ENCODE data around the gene ABR. TPM values are rescaled to one million over a fixed set of nuclear protein-coding genes. Genes with fewer than 3 reads are reported as not detected.

Gene ABR
- total and polyA plus RNA-seq, 2 of the 13 experiments (the other 11 are each of a cell fraction or from before 2014, with no cell fraction given), result 12.4 to 40.4 TPM

DNA sequence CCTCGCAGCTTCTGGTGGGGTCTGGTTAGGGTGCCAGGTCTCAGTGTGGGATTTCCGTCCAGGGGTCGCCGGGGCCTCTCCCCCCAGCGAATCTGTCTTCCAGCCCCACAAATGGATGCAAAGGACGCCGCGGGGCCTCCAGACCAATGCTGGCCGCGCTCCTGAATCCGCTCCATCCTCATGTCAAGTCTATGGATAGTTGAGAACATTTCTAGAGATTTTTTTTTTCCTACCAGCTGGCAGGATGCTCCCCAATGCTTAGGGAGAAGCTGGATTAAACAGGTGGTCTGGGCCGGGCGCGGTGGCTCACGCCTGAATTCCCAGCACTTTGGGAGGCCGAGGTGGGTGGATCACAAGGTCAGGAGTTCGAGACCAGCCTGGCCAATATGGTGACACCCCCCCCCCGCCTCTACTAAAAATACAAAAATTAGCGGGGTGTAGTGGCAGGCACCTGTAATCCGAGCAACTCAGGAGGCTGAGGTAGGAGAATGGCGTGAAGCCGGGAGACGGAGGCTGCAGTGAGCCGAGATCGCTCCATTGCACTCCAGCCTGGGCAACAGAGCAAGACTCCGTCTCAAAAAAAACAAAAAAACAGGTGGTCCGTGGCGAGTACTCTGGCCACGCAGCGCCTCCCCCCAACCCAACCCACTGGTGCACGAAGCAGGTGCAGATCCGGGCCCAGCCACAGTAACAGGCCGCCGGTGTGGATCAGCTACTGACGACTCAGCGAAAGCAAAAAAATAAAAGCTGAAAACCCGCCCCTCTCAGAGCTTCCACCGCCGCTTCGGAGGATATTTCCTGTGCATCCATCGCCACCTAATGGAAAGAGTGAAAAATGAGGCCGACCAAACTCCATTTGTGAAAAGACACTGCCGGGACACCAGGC lies 199.1 kb downstream of the ABR start (continued):
- no peak for TF ChIP-seq ZNF24 (IDR thresholded peaks at IDR 0.05)
- TF ChIP-seq, protein P1, sequence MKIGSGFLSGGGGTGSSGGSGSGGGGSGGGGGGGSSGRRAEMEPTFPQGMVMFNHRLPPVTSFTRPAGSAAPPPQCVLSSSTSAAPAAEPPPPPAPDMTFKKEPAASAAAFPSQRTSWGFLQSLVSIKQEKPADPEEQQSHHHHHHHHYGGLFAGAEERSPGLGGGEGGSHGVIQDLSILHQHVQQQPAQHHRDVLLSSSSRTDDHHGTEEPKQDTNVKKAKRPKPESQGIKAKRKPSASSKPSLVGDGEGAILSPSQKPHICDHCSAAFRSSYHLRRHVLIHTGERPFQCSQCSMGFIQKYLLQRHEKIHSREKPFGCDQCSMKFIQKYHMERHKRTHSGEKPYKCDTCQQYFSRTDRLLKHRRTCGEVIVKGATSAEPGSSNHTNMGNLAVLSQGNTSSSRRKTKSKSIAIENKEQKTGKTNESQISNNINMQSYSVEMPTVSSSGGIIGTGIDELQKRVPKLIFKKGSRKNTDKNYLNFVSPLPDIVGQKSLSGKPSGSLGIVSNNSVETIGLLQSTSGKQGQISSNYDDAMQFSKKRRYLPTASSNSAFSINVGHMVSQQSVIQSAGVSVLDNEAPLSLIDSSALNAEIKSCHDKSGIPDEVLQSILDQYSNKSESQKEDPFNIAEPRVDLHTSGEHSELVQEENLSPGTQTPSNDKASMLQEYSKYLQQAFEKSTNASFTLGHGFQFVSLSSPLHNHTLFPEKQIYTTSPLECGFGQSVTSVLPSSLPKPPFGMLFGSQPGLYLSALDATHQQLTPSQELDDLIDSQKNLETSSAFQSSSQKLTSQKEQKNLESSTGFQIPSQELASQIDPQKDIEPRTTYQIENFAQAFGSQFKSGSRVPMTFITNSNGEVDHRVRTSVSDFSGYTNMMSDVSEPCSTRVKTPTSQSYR (CRISPR knock-in tag; IDR thresholded peaks at IDR 0.05; ENCODE audit: borderline replicate concordance), result no peak
- TF ChIP-seq ZNF136 (CRISPR knock-in tag; IDR thresholded peaks at IDR 0.05; ENCODE audit: low read depth), result no peak
- TF ChIP-seq ZNF598 (CRISPR knock-in tag; IDR thresholded peaks at IDR 0.05; ENCODE audit: borderline replicate concordance), result no peak
- TF ChIP-seq CBX5 (CRISPR knock-in tag; IDR thresholded peaks at IDR 0.05; ENCODE audit: borderline replicate concordance), result no peak
- no peak for TF ChIP-seq ZNF383 (CRISPR knock-in tag; IDR thresholded peaks at IDR 0.05; ENCODE audit: borderline replicate concordance)
- TF ChIP-seq U2AF2 (IDR thresholded peaks at IDR 0.05; ENCODE audit: low read depth, low read length), result no peak
- TF ChIP-seq, protein P2, sequence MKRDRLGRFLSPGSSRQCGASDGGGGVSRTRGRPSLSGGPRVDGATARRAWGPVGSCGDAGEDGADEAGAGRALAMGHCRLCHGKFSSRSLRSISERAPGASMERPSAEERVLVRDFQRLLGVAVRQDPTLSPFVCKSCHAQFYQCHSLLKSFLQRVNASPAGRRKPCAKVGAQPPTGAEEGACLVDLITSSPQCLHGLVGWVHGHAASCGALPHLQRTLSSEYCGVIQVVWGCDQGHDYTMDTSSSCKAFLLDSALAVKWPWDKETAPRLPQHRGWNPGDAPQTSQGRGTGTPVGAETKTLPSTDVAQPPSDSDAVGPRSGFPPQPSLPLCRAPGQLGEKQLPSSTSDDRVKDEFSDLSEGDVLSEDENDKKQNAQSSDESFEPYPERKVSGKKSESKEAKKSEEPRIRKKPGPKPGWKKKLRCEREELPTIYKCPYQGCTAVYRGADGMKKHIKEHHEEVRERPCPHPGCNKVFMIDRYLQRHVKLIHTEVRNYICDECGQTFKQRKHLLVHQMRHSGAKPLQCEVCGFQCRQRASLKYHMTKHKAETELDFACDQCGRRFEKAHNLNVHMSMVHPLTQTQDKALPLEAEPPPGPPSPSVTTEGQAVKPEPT (CRISPR knock-in tag; IDR thresholded peaks at IDR 0.05; ENCODE audit: low read depth), result no peak
- TF ChIP-seq, protein P3, sequence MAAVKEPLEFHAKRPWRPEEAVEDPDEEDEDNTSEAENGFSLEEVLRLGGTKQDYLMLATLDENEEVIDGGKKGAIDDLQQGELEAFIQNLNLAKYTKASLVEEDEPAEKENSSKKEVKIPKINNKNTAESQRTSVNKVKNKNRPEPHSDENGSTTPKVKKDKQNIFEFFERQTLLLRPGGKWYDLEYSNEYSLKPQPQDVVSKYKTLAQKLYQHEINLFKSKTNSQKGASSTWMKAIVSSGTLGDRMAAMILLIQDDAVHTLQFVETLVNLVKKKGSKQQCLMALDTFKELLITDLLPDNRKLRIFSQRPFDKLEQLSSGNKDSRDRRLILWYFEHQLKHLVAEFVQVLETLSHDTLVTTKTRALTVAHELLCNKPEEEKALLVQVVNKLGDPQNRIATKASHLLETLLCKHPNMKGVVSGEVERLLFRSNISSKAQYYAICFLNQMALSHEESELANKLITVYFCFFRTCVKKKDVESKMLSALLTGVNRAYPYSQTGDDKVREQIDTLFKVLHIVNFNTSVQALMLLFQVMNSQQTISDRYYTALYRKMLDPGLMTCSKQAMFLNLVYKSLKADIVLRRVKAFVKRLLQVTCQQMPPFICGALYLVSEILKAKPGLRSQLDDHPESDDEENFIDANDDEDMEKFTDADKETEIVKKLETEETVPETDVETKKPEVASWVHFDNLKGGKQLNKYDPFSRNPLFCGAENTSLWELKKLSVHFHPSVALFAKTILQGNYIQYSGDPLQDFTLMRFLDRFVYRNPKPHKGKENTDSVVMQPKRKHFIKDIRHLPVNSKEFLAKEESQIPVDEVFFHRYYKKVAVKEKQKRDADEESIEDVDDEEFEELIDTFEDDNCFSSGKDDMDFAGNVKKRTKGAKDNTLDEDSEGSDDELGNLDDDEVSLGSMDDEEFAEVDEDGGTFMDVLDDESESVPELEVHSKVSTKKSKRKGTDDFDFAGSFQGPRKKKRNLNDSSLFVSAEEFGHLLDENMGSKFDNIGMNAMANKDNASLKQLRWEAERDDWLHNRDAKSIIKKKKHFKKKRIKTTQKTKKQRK (IDR thresholded peaks at IDR 0.05; ENCODE audit: low read length), result no peak
- TF ChIP-seq CEBPG (CRISPR knock-in tag; IDR thresholded peaks at IDR 0.05), result no peak
- TF ChIP-seq SMAD3 (CRISPR knock-in tag; IDR thresholded peaks at IDR 0.05), result no peak
- no peak for TF ChIP-seq ZNF563 (CRISPR knock-in tag; IDR thresholded peaks at IDR 0.05)
- no peak for TF ChIP-seq ZNF160 (CRISPR knock-in tag; IDR thresholded peaks at IDR 0.05)
- TF ChIP-seq, protein P4, sequence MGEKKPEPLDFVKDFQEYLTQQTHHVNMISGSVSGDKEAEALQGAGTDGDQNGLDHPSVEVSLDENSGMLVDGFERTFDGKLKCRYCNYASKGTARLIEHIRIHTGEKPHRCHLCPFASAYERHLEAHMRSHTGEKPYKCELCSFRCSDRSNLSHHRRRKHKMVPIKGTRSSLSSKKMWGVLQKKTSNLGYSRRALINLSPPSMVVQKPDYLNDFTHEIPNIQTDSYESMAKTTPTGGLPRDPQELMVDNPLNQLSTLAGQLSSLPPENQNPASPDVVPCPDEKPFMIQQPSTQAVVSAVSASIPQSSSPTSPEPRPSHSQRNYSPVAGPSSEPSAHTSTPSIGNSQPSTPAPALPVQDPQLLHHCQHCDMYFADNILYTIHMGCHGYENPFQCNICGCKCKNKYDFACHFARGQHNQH (CRISPR knock-in tag; IDR thresholded peaks at IDR 0.05), result no peak
- TF ChIP-seq RFX1 (IDR thresholded peaks at IDR 0.05), result no peak
- TF ChIP-seq ZFP36 (IDR thresholded peaks at IDR 0.05; ENCODE audit: borderline replicate concordance, low read depth, low read length, partially characterized antibody), result no peak
- no peak for TF ChIP-seq MTA1 (CRISPR knock-in tag; IDR thresholded peaks at IDR 0.05; ENCODE audit: borderline replicate concordance)
- TF ChIP-seq HDAC1 (CRISPR knock-in tag; IDR thresholded peaks at IDR 0.05), result no peak
- TF ChIP-seq, protein P5, sequence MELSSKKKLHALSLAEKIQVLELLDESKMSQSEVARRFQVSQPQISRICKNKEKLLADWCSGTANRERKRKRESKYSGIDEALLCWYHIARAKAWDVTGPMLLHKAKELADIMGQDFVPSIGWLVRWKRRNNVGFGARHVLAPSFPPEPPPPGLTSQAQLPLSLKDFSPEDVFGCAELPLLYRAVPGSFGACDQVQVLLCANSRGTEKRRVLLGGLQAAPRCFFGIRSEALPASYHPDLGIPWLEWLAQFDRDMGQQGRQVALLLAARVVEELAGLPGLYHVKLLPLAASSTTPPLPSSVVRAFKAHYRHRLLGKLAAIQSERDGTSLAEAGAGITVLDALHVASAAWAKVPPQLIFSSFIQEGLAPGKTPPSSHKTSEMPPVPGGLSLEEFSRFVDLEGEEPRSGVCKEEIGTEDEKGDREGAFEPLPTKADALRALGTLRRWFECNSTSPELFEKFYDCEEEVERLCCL (CRISPR knock-in tag; IDR thresholded peaks at IDR 0.05; ENCODE audit: borderline replicate concordance), result no peak
